Activated T-cell treated with anti-CD3 and anti-CD28 coated beads, Interleukin-2, amount 50 U/mL, for 24 hours (primary cell): ENCODE measurements around the gene NPC1L1.

Source experiments
- DNase-seq: peaks from one replicate; pipeline ENCODE4 v3.0.0-alpha.2; 2020
- H3K27ac Mint-ChIP-seq: 2 replicates; pipeline ENCODE4 v1.8.0; 2020; ENCODE audit warnings: mild to moderate bottlenecking, mixed read lengths
- H3K27me3 Mint-ChIP-seq: 2 replicates; pipeline ENCODE4 v1.8.0; 2020; ENCODE audit warnings: mixed read lengths
- H3K36me3 Mint-ChIP-seq: 2 replicates; pipeline ENCODE4 v1.8.0; 2020; ENCODE audit warnings: low read depth, mixed read lengths
- H3K4me1 Mint-ChIP-seq: 2 replicates; pipeline ENCODE4 v1.8.0; 2020; ENCODE audit warnings: low read depth, mixed read lengths
- H3K4me3 Mint-ChIP-seq: 2 replicates; pipeline ENCODE4 v1.8.0; 2020; ENCODE audit warnings: mild to moderate bottlenecking, moderate library complexity, mixed read lengths
- H3K9me3 Mint-ChIP-seq: 2 replicates; pipeline ENCODE4 v1.8.0; 2020; ENCODE audit warnings: mixed read lengths

Gene NPC1L1

GRCh38 chr7:44541028-44541869 lies at the start of gene NPC1L1:
TSS of gene NPC1L1 (minus strand) at chr7:44541330. CDS start at chr7:44541259, 71 bp downstream.
- H3K4me1 Mint-ChIP-seq: no peaks in the 10 kb centered on the region
- H3K9me3 Mint-ChIP-seq: no peaks in the 10 kb centered on the region
- DNase-seq: no peak
- no peak within 1 kb of the TSS for H3K4me3 Mint-ChIP-seq
- no peaks in the 10 kb centered on the region for H3K27me3 Mint-ChIP-seq
- H3K27ac Mint-ChIP-seq: no peak within 1 kb of the TSS
- no peaks in the 10 kb centered on the region for H3K36me3 Mint-ChIP-seq

GRCh38 chr7:44590910-44591309 lies 49.8 kb upstream of the NPC1L1 start:
- Mint-ChIP-seq H3K4me1 (peaks cover 6% of the 10 kb centered on the region), H3K36me3 (no peaks in the 10 kb centered on the region), H3K4me3 (no peak overlapping the region), H3K9me3 (no peaks in the 10 kb centered on the region), H3K27me3 (no peaks in the 10 kb centered on the region), H3K27ac (no peak overlapping the region)
- DNase-seq: no peak

- no peak for DNase-seq
- peak overlapping the region; percentile 38 for H3K27ac Mint-ChIP-seq
- no peaks in the 10 kb centered on the region for H3K27me3 Mint-ChIP-seq
- H3K36me3 Mint-ChIP-seq: no peaks in the 10 kb centered on the region
- no peak overlapping the region for H3K4me3 Mint-ChIP-seq
- H3K9me3 Mint-ChIP-seq: no peaks in the 10 kb centered on the region
- peaks cover 12% of the 10 kb centered on the region for H3K4me1 Mint-ChIP-seq
Measured at GRCh38 chr7:44587843-44588711, 46.9 kb upstream of the NPC1L1 start.

GRCh38 chr7:44583146-44583865 lies 42.2 kb upstream of the NPC1L1 start:
- peak overlapping the region; percentile 96 for H3K27ac Mint-ChIP-seq
- H3K4me3 Mint-ChIP-seq: peak overlapping the region; percentile 87
- no peaks in the 10 kb centered on the region for H3K9me3 Mint-ChIP-seq
- H3K4me1 Mint-ChIP-seq: peaks cover 43% of the 10 kb centered on the region
- H3K27me3 Mint-ChIP-seq: no peaks in the 10 kb centered on the region
- DNase-seq: no peak
- peaks cover 40% of the 10 kb centered on the region for H3K36me3 Mint-ChIP-seq

GRCh38 chr7:44581879-44582603 lies 40.9 kb upstream of the NPC1L1 start, which contains the start of gene TMED4:
TSS of gene TMED4 (minus strand) at chr7:44582231. CDS start at chr7:44582206, 25 bp downstream.
- peaks cover 44% of the 10 kb centered on the region for H3K4me1 Mint-ChIP-seq
- peak within 1 kb of the TSS; percentile 96 for H3K27ac Mint-ChIP-seq
- DNase-seq: peak; percentile 100
- peak within 1 kb of the TSS; percentile 87 for H3K4me3 Mint-ChIP-seq
- no peaks in the 10 kb centered on the region for H3K27me3 Mint-ChIP-seq
- peaks cover 48% of the 10 kb centered on the region for H3K36me3 Mint-ChIP-seq
- no peaks in the 10 kb centered on the region for H3K9me3 Mint-ChIP-seq

- H3K4me1 Mint-ChIP-seq: peaks cover 45% of the 10 kb centered on the region
- H3K36me3 Mint-ChIP-seq: peaks cover 54% of the 10 kb centered on the region
- peak overlapping the region; percentile 96 for H3K27ac Mint-ChIP-seq
- H3K9me3 Mint-ChIP-seq: no peaks in the 10 kb centered on the region
- peak; percentile 70 for DNase-seq
- peak overlapping the region; percentile 87 for H3K4me3 Mint-ChIP-seq
- no peaks in the 10 kb centered on the region for H3K27me3 Mint-ChIP-seq
Measured at GRCh38 chr7:44580945-44581878, 40.1 kb upstream of the NPC1L1 start.

GRCh38 chr7:44576228-44576627 lies 35.1 kb upstream of the NPC1L1 start:
- H3K9me3 Mint-ChIP-seq: no peaks in the 10 kb centered on the region
- H3K4me1 Mint-ChIP-seq: peaks cover 69% of the 10 kb centered on the region
- no peaks in the 10 kb centered on the region for H3K27me3 Mint-ChIP-seq
- DNase-seq: no peak
- no peak overlapping the region for H3K4me3 Mint-ChIP-seq
- peaks cover 92% of the 10 kb centered on the region for H3K36me3 Mint-ChIP-seq
- peak overlapping the region; percentile 95 for H3K27ac Mint-ChIP-seq

- peak; percentile 2 for DNase-seq
- Mint-ChIP-seq H3K4me1 (peaks cover 58% of the 10 kb centered on the region), H3K4me3 (peak overlapping the region; percentile 93), H3K36me3 (peaks cover 92% of the 10 kb centered on the region), H3K9me3 (no peaks in the 10 kb centered on the region), H3K27me3 (no peaks in the 10 kb centered on the region), H3K27ac (peak overlapping the region; percentile 95)
Measured at GRCh38 chr7:44575054-44575453, 33.9 kb upstream of the NPC1L1 start.

GRCh38 chr7:44574287-44574872 lies 33.2 kb upstream of the NPC1L1 start:
- peak overlapping the region; percentile 93 for H3K4me3 Mint-ChIP-seq

GRCh38 chr7:44573464-44574286 lies 32.5 kb upstream of the NPC1L1 start, which contains the start of gene DDX56:
TSS of gene DDX56 (minus strand) at chr7:44573908. CDS start at chr7:44573895, 13 bp downstream.
- DNase-seq: peak; percentile 93
- H3K36me3 Mint-ChIP-seq: peaks cover 92% of the 10 kb centered on the region
- H3K27ac Mint-ChIP-seq: peak within 1 kb of the TSS; percentile 95
- H3K9me3 Mint-ChIP-seq: no peaks in the 10 kb centered on the region
- peaks cover 56% of the 10 kb centered on the region for H3K4me1 Mint-ChIP-seq
- no peaks in the 10 kb centered on the region for H3K27me3 Mint-ChIP-seq
- peak within 1 kb of the TSS; percentile 93 for H3K4me3 Mint-ChIP-seq

More at GRCh38 chr7:44574287-44574872, 33.2 kb upstream of the NPC1L1 start:
- H3K36me3 Mint-ChIP-seq: peaks cover 92% of the 10 kb centered on the region
- H3K4me1 Mint-ChIP-seq: peaks cover 57% of the 10 kb centered on the region
- no peaks in the 10 kb centered on the region for H3K9me3 Mint-ChIP-seq
- H3K27me3 Mint-ChIP-seq: no peaks in the 10 kb centered on the region
- DNase-seq: no peak
- H3K27ac Mint-ChIP-seq: peak overlapping the region; percentile 95

- Mint-ChIP-seq H3K27ac (peak overlapping the region; percentile 95), H3K4me3 (peak overlapping the region; percentile 93)
Measured at GRCh38 chr7:44572771-44573170, 31.6 kb upstream of the NPC1L1 start.

GRCh38 chr7:44569959-44570358 lies 28.8 kb upstream of the NPC1L1 start:
- H3K4me3 Mint-ChIP-seq: no peak overlapping the region
- peaks cover 96% of the 10 kb centered on the region for H3K36me3 Mint-ChIP-seq
- peaks cover 54% of the 10 kb centered on the region for H3K4me1 Mint-ChIP-seq
- no peak for DNase-seq
- no peaks in the 10 kb centered on the region for H3K27me3 Mint-ChIP-seq
- H3K9me3 Mint-ChIP-seq: no peaks in the 10 kb centered on the region
- H3K27ac Mint-ChIP-seq: no peak overlapping the region

More at GRCh38 chr7:44572771-44573170, 31.6 kb upstream of the NPC1L1 start:
- Mint-ChIP-seq H3K36me3 (peaks cover 92% of the 10 kb centered on the region), H3K4me1 (peaks cover 54% of the 10 kb centered on the region), H3K27me3 (no peaks in the 10 kb centered on the region), H3K9me3 (no peaks in the 10 kb centered on the region)
- no peak for DNase-seq
